NT2/D1 (cell line): ENCODE measurements around the gene URAD.
"Not testable (repeated sequence)": the region's sequence is repeated elsewhere in the genome, so short reads cannot be mapped to it uniquely, and the experiment has no call there.

Experiments used
- DNase-seq: peaks from one replicate; pipeline ENCODE4 v3.0.0-alpha.2; 2011; ENCODE audit warnings: low read depth, low spot score
- H3K27me3 ChIP-seq: 2 replicates; pipeline ENCODE4 v1.6.0; 2011; ENCODE audit warnings: mild to moderate bottlenecking; ENCODE audit not compliant: insufficient read length, insufficient read depth
- H3K36me3 ChIP-seq: 2 replicates; pipeline ENCODE4 v1.6.1; 2011; ENCODE audit warnings: mild to moderate bottlenecking, low read length, mixed read lengths; ENCODE audit not compliant: insufficient read depth, insufficient read length
- H3K4me1 ChIP-seq: 2 replicates; pipeline ENCODE4 v1.5.1; 2011; ENCODE audit not compliant: insufficient read depth, insufficient read length
- H3K4me3 ChIP-seq: 2 replicates; pipeline ENCODE4 v1.5.1; 2011; ENCODE audit warnings: low read depth; ENCODE audit not compliant: insufficient read length
- H3K9ac ChIP-seq: 2 replicates; pipeline ENCODE4 v1.6.0; 2011; ENCODE audit warnings: low read depth; ENCODE audit not compliant: insufficient read length
- H3K9me3 ChIP-seq: 2 replicates; pipeline ENCODE4 v1.5.1; 2011; ENCODE audit warnings: mild to moderate bottlenecking, low read length; ENCODE audit not compliant: insufficient read depth
- SUZ12 ChIP-seq: IDR thresholded peaks from 2 replicates; pipeline ENCODE4 v1.6.1; 2011; ENCODE audit not compliant: insufficient read length, insufficient read depth; ENCODE audit errors: extremely low read depth
- YY1 ChIP-seq: IDR thresholded peaks from 2 replicates; pipeline ENCODE4 v1.6.1; 2011; ENCODE audit not compliant: insufficient read length, insufficient read depth
- ZNF274 ChIP-seq: IDR thresholded peaks from 2 replicates; pipeline ENCODE4 v1.6.1; 2011; ENCODE audit warnings: mild to moderate bottlenecking, low read depth, low read length

The URAD gene, protein sequence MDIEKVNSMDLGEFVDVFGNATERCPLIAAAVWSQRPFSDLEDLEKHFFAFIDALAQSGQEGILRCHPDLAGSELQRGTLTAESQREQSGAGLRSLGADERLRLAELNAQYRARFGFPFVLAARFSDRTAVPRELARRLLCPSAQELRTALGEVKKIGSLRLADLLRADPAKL

DNA sequence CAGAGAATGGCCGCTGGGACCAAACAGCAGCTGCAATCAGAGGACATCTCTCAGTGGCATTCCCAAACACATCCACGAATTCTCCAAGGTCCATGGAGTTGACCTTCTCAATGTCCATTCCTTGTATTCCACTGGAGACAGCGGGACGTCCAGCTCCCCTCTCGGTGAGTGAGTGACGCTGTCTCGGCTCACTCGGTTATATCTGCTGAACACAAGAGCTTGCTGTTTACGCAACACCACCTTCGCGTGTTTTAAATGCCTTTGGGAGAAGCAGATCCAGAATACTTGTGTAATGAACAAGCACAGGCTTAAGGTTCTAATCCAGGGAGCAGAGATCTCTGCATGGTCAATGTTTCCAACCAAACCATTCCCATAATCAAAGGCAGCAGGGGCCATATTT is at the start of gene URAD:
Gene URAD (minus strand): TSS at position 174 of the 400 bp plus-strand sequence. CDS start 56 bp downstream, at position 118.
- H3K4me3 ChIP-seq, result no peak within 1 kb of the TSS
- H3K9me3 ChIP-seq, result no peaks in the 10 kb centered on the region
- no peaks in the 10 kb centered on the region for H3K4me1 ChIP-seq
- no peak within 1 kb of the TSS for H3K9ac ChIP-seq
- DNase-seq, result no peak
- TF ChIP-seq SUZ12, result no peak
- no peak for TF ChIP-seq YY1
- TF ChIP-seq ZNF274, result no peak
- H3K27me3 ChIP-seq, result peaks cover 71% of the 10 kb centered on the region
- no peaks in the 10 kb centered on the region for H3K36me3 ChIP-seq

DNA sequence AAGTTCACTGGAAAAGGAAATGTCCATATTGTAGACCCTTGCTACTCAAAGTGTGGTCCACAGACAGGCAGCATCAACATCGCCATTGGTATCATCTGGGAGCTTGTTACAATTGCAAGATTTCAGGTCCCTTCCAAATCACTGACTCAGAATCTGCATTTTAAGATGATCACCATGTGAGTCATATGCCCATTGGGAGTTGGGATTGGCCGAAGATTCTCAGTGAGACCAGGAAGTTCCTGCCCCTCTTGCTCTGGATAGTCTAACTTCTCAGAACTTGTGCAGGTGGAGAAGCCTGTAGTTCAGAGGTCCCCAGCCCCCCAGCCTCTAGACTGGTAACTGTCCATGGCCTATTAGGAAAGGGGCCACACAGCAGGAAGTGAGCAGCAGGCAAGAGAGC is 48.9 kb upstream of the URAD start:
- Histone ChIP-seq H3K9ac (no peak overlapping the region), H3K27me3 (peaks cover 57% of the 10 kb centered on the region), H3K4me3 (no peak overlapping the region), H3K9me3 (no peaks in the 10 kb centered on the region), H3K36me3 (no peaks in the 10 kb centered on the region), H3K4me1 (no peaks in the 10 kb centered on the region)
- no peak for TF ChIP-seq SUZ12
- no peak for TF ChIP-seq YY1
- TF ChIP-seq ZNF274, result no peak
- DNase-seq, result no peak

DNA sequence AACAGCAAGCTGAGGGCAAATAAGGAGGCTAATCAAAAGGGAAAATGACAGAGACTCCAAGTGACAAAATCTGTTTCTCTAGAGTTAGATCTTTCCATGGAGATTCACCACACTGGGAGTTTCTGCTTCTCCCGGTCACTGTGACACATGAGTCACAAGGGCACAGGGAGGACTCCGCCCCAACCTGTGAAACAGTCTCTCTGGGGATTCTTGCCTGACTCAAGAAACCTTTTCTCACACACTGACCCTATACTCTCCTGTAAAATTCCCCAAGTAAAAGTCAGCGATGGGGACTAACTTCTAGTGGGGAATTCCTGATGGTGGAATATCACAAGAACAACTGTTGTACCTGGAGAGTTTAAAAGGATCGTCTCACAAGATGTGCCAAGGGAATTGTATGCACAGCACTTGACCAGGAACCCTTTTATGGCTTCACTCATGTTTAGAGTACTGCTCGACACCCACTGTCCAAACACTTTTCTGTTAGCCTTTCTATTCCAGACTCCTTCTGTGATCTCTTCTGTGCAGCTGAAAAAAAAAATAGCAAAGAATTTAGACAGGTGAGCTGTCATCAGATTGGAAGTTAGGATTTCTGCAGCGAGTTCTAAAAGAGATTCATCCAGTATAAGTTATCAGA is 46.8 kb upstream of the URAD start:
- DNase-seq, result no peak
- Histone ChIP-seq H3K9ac (no peak overlapping the region), H3K27me3 (peaks cover 43% of the 10 kb centered on the region), H3K4me3 (no peak overlapping the region), H3K36me3 (no peaks in the 10 kb centered on the region), H3K9me3 (no peaks in the 10 kb centered on the region), H3K4me1 (no peaks in the 10 kb centered on the region)
- no peak for TF ChIP-seq YY1
- no peak for TF ChIP-seq ZNF274

DNA sequence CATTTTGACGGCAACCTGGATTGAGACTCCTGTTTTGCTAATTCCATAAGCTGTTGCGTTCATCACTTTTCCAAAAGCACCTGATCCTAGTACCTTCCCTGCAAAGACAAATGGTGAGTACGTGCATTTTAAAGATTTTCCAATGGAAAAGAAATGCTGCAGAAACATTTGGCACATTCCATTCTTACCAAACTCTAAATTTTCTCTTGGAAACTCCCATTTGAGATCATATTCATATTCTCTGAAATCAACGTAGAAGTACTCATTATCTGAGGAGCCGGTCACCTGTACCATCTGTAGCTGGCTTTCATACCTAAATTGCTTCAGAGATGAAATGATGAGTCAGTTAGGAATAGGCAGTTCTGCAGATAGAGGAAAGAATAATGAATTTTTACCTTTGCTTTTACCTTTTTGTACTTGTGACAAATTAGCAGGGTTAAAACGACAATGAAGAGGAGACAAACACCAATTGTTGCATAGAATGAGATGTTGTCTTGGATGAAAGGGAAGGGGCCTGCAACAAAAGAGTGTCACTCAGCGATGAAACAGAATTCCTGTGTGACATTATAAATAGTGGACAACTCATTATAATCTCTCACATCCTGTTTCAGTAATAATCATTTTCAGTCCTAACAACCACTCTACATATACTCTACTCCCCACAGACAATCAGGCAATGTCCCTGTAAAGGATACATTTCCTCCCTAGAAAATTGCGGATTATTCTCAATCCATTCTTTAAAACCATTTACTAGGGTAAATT is 45.6 kb upstream of the URAD start:
- DNase-seq, result no peak
- no peaks in the 10 kb centered on the region for H3K4me1 ChIP-seq
- peaks cover 33% of the 10 kb centered on the region for H3K27me3 ChIP-seq
- no peak overlapping the region for H3K4me3 ChIP-seq
- no peak overlapping the region for H3K9ac ChIP-seq
- no peak for TF ChIP-seq ZNF274
- TF ChIP-seq SUZ12, result no peak
- no peak for TF ChIP-seq YY1
- no peaks in the 10 kb centered on the region for H3K9me3 ChIP-seq
- H3K36me3 ChIP-seq, result no peaks in the 10 kb centered on the region

DNA sequence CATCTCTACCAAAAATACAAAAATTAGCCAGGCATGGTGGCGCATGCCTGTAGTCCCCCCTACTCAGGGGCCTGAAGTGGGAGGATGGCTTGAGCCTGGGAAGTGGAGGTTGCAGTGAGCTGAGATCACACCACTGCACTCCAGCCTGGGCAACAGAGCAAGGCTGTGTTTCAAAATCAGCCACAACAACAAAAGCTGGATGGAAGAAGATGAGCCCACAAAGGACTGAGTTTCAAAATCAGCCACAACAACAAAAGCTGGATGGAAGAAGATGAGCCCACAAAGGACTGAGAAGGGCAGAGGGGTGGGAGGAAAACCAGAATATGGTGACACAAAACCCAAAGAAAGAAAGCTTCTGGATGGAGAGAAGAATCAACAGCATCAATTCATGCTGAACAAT is 43.9 kb upstream of the URAD start:
- not testable (repeated sequence) for DNase-seq, H3K4me3 ChIP-seq, H3K36me3 ChIP-seq, H3K9ac ChIP-seq, H3K4me1 ChIP-seq, H3K9me3 ChIP-seq
- peaks cover 19% of the 10 kb centered on the region for H3K27me3 ChIP-seq

DNA sequence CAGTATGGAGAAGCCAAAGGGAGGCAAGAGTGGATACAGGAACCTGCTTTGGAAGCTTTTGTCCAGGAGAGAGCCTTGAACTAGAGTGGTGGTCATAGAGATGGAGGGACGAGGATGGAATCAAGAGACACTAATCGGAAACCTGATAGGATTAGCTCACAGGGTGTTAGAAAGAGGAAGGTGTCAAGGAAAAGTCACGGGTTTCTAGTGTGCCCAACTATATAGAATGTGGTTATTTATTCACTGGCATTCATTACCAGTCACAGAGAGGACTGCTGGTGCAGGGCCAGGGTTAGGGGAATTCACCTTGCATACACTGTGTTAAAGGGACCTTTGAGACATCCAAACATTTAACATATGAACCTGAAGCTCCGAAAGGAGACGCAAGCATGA is 43.4 kb upstream of the URAD start:
- no peak overlapping the region for H3K9ac ChIP-seq
- H3K36me3 ChIP-seq, result no peaks in the 10 kb centered on the region
- no peak overlapping the region for H3K4me3 ChIP-seq
- no peaks in the 10 kb centered on the region for H3K9me3 ChIP-seq
- DNase-seq, result no peak
- H3K4me1 ChIP-seq, result no peaks in the 10 kb centered on the region
- TF ChIP-seq SUZ12 (no peak), YY1 (no peak), ZNF274 (no peak)
- peaks cover 15% of the 10 kb centered on the region for H3K27me3 ChIP-seq

DNA sequence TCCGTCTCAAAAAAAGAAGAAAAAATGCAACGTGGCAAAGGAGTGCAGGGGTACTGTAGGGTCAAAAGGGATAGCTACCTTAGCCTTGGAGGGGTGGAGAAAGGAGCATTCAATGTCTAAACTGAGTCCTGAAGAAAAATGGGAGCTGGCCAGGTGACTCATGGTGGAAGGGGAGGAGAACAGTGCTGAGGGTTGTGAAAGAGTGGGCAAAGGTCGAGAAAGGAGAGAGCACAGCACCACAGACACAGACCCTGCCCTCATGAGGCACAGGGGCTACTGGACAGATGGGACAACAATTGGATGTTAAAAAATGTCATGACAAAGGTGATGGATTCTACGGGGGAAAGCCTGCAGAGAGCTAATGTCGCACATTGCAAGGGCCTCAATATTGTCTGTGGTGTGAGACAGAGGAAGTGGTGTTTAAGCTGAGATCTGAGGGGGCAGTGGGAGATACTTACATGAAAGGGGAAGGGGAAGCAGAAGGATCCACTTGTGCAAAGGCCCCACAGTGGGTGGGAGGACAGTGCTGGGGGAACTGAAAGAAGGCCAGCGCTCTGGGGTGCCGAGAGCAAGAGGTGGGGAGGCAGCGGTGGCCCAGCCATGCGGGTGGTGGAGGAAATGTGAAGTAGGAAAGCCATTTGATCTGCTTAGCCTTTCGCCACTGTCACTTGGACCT is 42.9 kb upstream of the URAD start:
- TF ChIP-seq YY1 (no peak), SUZ12 (no peak)
- Histone ChIP-seq H3K4me3 (no peak overlapping the region), H3K36me3 (no peaks in the 10 kb centered on the region), H3K4me1 (no peaks in the 10 kb centered on the region), H3K27me3 (peaks cover 12% of the 10 kb centered on the region), H3K9me3 (no peaks in the 10 kb centered on the region), H3K9ac (no peak overlapping the region)
- no peak for DNase-seq
